ENCODE measurements around the gene TIGD7. TPM values are rescaled to one million over a fixed set of nuclear protein-coding genes. Genes with fewer than 3 reads are reported as not detected.

The TIGD7 gene
- total RNA-seq, 2 donors from 2014 or later: 2.6 to 4.6 TPM

GRCh38 chr16:3283543-3284447 lies 21.4 kb downstream of the TIGD7 start:
- no peaks in the 10 kb centered on the region for H3K27me3 ChIP-seq
- intact Hi-C loops (cut with DNase I): no loop called here
- no peak for ATAC-seq

GRCh38 chr16:3282730-3283542 lies 22.3 kb downstream of the TIGD7 start, which contains the start of gene ZNF263:
TSS of gene ZNF263 (plus strand) at chr16:3283491. CDS start at chr16:3283819, 328 bp downstream.
- H3K4me1 ChIP-seq: peaks cover 38% of the 10 kb centered on the region
- WGBS, 2 donors: 0 to 1% methylated on average over 22 to 70 of the region's 72 CpGs
- TF ChIP-seq CTCF (IDR thresholded peaks at IDR 0.05) (peak in 3 of 7 experiments; percentile 3 to 37 (median 13)), POLR2A (IDR thresholded peaks at IDR 0.05) (peak; percentile 65 to 88 (median 85))
- H3K9me3 ChIP-seq: peaks cover 0 to 3% (median 0%) of the 10 kb centered on the region in 3 donors
- H3K4me3 ChIP-seq: peak within 1 kb of the TSS; percentile 83 to 87
- H3K36me3 ChIP-seq (replicated peaks in 1 of 2; ENCODE audit: insufficient read depth in 1 of 2, low read depth in 2 of 2): peaks cover 0 to 6% of the 10 kb centered on the region in 2 donors
- intact Hi-C loops (cut with DNase I): no loop called here
- DNase-seq: peak; percentile 94 to 97 (median 96)
- H3K27me3 ChIP-seq: no peaks in the 10 kb centered on the region
- H3K27ac ChIP-seq: peak within 1 kb of the TSS; percentile 98 to 100 (median 100)
- peak; percentile 96 for ATAC-seq

More at GRCh38 chr16:3283543-3284447, 21.4 kb downstream of the TIGD7 start:
- peak in 3 of 4 donors; percentile 15 to 33 (median 20) for DNase-seq
- H3K27ac ChIP-seq: peak overlapping the region; percentile 98 to 100 (median 100)
- H3K4me3 ChIP-seq: peak overlapping the region; percentile 83 to 87
- peaks cover 0 to 10% (median 2%) of the 10 kb centered on the region in 3 donors for H3K9me3 ChIP-seq
- H3K4me1 ChIP-seq: peaks cover 38% of the 10 kb centered on the region
- peaks cover 7 to 12% of the 10 kb centered on the region in 2 donors for H3K36me3 ChIP-seq (replicated peaks in 1 of 2; ENCODE audit: insufficient read depth in 1 of 2, low read depth in 2 of 2)
- 2 to 15% methylated on average over 14 to 56 of the region's 56 CpGs for WGBS, 2 donors
- TF ChIP-seq CTCF (IDR thresholded peaks at IDR 0.05) (no peak), POLR2A (IDR thresholded peaks at IDR 0.05) (no peak)

GRCh38 chr16:3282103-3282729 lies 23.0 kb downstream of the TIGD7 start:
- intact Hi-C loops (cut with DNase I): no loop called here
- H3K4me3 ChIP-seq: peak overlapping the region; percentile 56 to 67
- no peaks in the 10 kb centered on the region for H3K27me3 ChIP-seq
- H3K9me3 ChIP-seq: peaks cover 0 to 3% (median 0%) of the 10 kb centered on the region in 3 donors
- H3K4me1 ChIP-seq: peaks cover 38% of the 10 kb centered on the region
- WGBS, 2 donors: 13 to 23% methylated on average over 15 to 29 of the region's 29 CpGs
- TF ChIP-seq POLR2A (IDR thresholded peaks at IDR 0.05) (no peak), CTCF (IDR thresholded peaks at IDR 0.05) (no peak)
- peak overlapping the region; percentile 98 to 100 (median 100) for H3K27ac ChIP-seq
- ATAC-seq: peak; percentile 38
- DNase-seq: no peak
- H3K36me3 ChIP-seq (replicated peaks in 1 of 2; ENCODE audit: insufficient read depth in 1 of 2, low read depth in 2 of 2): peaks cover 0 to 6% of the 10 kb centered on the region in 2 donors

- H3K9me3 ChIP-seq: no peaks in the 10 kb centered on the region
- peak overlapping the region in 2 of 4 donors; percentile 19 to 100 for H3K27ac ChIP-seq
- H3K4me1 ChIP-seq: peaks cover 38% of the 10 kb centered on the region
- WGBS, 2 donors: 42 to 43% methylated on average over 6 of the region's 6 CpGs
- H3K27me3 ChIP-seq: no peaks in the 10 kb centered on the region
- ATAC-seq: no peak
- H3K4me3 ChIP-seq: no peak overlapping the region
- DNase-seq: no peak
- peaks cover 0 to 6% of the 10 kb centered on the region in 2 donors for H3K36me3 ChIP-seq (replicated peaks in 1 of 2; ENCODE audit: insufficient read depth in 1 of 2, low read depth in 2 of 2)
- TF ChIP-seq POLR2A (IDR thresholded peaks at IDR 0.05): no peak
- TF ChIP-seq CTCF (IDR thresholded peaks at IDR 0.05): no peak
- intact Hi-C loops (cut with DNase I): no loop called here
These were observed 23.9 kb downstream of the TIGD7 start for GRCh38 chr16:3281222-3281820.

All from body of pancreas (tissue), 4 donors.